NCI-H345 (cell line): Measurements from ENCODE around the gene RFX3.
A peak's percentile ranks its signal among the peaks of the same experiment; 100 is the strongest.

Experiments
- DNase-seq: peaks from one replicate; lab custom pipeline; 2025; lab: John Stamatoyannopoulos, UW

The RFX3 gene

GRCh38 chr9:3277200-3277599 is 248.6 kb downstream of the RFX3 start:
- DNase-seq = no peak

- DNase-seq = no peak
Observed at GRCh38 chr9:3271581-3271980, 254.2 kb downstream of the RFX3 start.

GRCh38 chr9:3271157-3271556 is 254.6 kb downstream of the RFX3 start:
- DNase-seq = no peak

- no peak for DNase-seq
Observed at GRCh38 chr9:3268223-3268622, 257.6 kb downstream of the RFX3 start.

GRCh38 chr9:3263698-3264097 is 262.1 kb downstream of the RFX3 start:
- no peak for DNase-seq

- DNase-seq = no peak
Observed at GRCh38 chr9:3262826-3263529, 262.8 kb downstream of the RFX3 start.

GRCh38 chr9:3261484-3261883 is 264.3 kb downstream of the RFX3 start:
- DNase-seq = no peak

GRCh38 chr9:3256571-3257330 is 269.1 kb downstream of the RFX3 start:
- DNase-seq = no peak

GRCh38 chr9:3251309-3251708 is 274.5 kb downstream of the RFX3 start:
- DNase-seq = no peak

- DNase-seq = no peak
Observed at GRCh38 chr9:3250741-3251140, 275.1 kb downstream of the RFX3 start.

GRCh38 chr9:3247211-3247610 is 278.6 kb downstream of the RFX3 start:
- DNase-seq = no peak

- no peak for DNase-seq
Observed at GRCh38 chr9:3246241-3246640, 279.6 kb downstream of the RFX3 start.

GRCh38 chr9:3244963-3245653 is 280.7 kb downstream of the RFX3 start:
- no peak for DNase-seq

GRCh38 chr9:3243683-3244082 is 282.1 kb downstream of the RFX3 start:
- no peak for DNase-seq

GRCh38 chr9:3241290-3241689 is 284.5 kb downstream of the RFX3 start:
- no peak for DNase-seq

GRCh38 chr9:3240656-3241268 is 285.0 kb downstream of the RFX3 start:
- DNase-seq = peak; percentile 62

- DNase-seq = no peak
Observed at GRCh38 chr9:3239240-3239639, 286.6 kb downstream of the RFX3 start.

GRCh38 chr9:3238236-3238635 is 287.6 kb downstream of the RFX3 start:
- DNase-seq = no peak

GRCh38 chr9:3237121-3237520 is 288.7 kb downstream of the RFX3 start:
- DNase-seq = no peak

GRCh38 chr9:3235497-3235896 is 290.3 kb downstream of the RFX3 start:
- no peak for DNase-seq

GRCh38 chr9:3224931-3225330 is 300.9 kb downstream of the RFX3 start:
- no peak for DNase-seq

GRCh38 chr9:3215658-3216057 is 310.1 kb downstream of the RFX3 start:
- DNase-seq = no peak

- no peak for DNase-seq
Observed at GRCh38 chr9:3214741-3215140, 311.1 kb downstream of the RFX3 start.
